ENCODE measurements around the gene AP2M1.
A peak's percentile ranks its signal among the peaks of the same experiment; 100 is the strongest.
"Not testable (repeated sequence)": the region's sequence is repeated elsewhere in the genome, so short reads cannot be mapped to it uniquely, and the experiment has no call there.

AP2M1 gene

DNA sequence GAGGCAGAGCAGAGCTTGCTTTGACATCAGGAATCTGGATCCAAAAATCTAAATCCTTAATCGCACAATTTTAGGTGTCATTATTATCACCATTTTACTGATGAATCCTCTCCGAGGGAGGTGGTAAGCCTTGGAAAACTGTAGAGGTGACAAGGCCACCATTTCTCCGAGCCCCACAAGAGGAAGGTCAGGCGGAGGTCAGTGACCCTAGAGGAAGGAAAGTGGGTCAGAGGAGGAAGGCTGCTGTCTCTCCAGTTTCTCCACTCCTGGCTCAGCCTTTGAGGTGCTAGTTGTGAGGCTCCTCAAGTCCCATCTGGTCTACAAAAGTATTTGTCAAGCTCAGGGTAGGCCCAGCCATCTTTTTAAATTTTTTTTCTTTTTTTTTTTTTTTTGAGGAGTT lies 16.3 kb upstream of the AP2M1 start:
- no peak for FAIRE-seq

- FAIRE-seq = no peak
These were observed 14.2 kb upstream of the AP2M1 start for GRCh38 chr3:184160456-184160855.

- not testable (repeated sequence) for FAIRE-seq
These were observed 12.0 kb upstream of the AP2M1 start for GRCh38 chr3:184162571-184163070.

GRCh38 chr3:184164648-184165330 lies 9.9 kb upstream of the AP2M1 start:
- FAIRE-seq = no peak

- no peak for FAIRE-seq
These were observed 9.1 kb upstream of the AP2M1 start for GRCh38 chr3:184165543-184165942.

- no peak for FAIRE-seq
These were observed 8.0 kb upstream of the AP2M1 start for GRCh38 chr3:184166671-184167070.

GRCh38 chr3:184167786-184168185 lies 6.9 kb upstream of the AP2M1 start:
- FAIRE-seq = no peak

- no peak for FAIRE-seq
These were observed 6.1 kb upstream of the AP2M1 start for GRCh38 chr3:184168363-184169120.

GRCh38 chr3:184169896-184170875 lies 4.5 kb upstream of the AP2M1 start:
- FAIRE-seq = no peak

- no peak for FAIRE-seq
These were observed 3.1 kb upstream of the AP2M1 start for GRCh38 chr3:184171562-184171961.

GRCh38 chr3:184172681-184173373 lies 1.8 kb upstream of the AP2M1 start:
- no peak for FAIRE-seq

DNA sequence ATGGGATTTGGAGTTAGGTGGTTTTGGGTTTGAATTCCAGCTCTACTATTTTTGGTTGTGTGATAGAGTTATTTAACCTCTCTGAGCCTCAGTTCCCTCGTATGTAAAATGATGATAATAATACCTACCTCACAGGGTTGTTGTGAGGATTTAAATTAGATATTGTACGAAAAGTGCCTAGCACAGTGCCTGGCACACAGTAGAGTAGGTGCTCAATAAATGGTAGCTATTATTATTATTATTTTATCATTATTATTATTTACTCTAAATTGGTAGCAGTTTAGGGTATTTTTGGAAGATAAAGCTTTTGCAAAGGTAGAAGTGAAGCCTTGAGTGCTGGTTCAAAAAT lies 1.3 kb upstream of the AP2M1 start:
- no peak for FAIRE-seq

- peak; percentile 94 for FAIRE-seq
These were observed 390 bp upstream of the AP2M1 start for GRCh38 chr3:184174284-184174645.

GRCh38 chr3:184175506-184175905 lies 851 bp downstream of the AP2M1 start:
- no peak for FAIRE-seq

- no peak for FAIRE-seq
These were observed 1.3 kb downstream of the AP2M1 start for GRCh38 chr3:184175981-184176376.

DNA sequence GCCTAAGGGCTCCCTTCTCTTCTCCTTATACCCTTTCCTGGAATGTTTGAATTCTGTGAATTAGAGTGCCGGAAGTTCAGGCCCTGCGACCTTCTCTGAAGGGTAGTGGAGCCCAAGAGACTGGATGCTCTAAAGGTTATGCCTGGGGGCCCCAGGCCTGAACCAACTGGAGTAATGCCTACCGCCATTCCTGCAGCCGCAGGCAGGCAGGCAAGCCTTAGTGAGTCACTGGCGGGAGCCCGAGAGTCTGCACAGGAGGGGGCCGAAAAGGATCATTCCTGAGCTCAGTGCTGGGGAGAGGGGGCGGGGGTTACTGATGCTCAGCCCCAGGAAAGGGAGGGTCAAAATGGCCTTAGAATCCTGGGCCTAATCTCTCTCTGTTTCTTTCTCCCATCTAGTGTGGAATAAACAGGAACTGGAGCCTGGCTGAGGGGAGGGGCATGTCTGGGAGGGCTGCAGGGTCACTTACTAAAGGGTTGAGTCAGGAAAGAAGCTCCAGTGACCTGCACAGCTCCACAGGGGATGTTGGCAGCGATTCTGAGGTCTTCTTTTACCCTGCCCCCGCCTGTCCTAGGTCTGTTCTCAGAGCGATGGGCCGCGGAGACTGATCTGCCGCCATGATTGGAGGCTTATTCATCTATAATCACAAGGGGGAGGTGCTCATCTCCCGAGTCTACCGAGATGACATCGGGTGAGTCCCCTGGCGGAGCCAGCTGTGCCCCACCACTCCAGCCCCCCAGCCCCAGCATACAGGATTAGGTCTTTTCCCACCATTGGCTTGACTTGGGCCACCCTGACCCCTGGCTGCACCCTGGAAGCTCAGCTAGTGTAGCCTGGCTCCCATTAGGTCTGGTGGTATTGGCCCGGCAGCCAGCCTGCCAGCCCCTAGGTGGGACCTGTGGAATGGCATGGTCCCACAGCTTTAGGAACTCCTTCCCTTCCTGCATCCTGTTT lies 2.0 kb downstream of the AP2M1 start:
- FAIRE-seq = no peak

DNA sequence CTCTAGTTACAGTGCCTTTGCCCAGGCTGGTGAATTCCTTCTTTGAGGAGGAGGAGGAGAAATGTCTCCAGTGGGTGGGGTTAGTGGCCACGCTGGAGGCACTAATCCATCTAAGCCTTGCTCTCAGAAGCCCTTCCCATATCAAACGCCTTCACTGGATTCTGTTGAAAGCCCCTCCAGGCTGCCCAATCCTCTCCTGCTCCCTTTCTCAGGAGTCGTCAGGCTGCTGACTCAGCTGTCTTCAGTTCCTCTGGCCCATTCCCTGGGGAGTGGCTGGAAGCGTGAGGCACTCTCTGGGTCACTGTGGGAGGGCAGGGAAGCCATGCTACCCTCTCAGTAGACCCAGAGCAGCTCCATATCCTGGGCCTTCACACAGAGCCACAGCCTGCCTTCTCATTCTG lies 2.7 kb downstream of the AP2M1 start:
- FAIRE-seq = no peak

DNA sequence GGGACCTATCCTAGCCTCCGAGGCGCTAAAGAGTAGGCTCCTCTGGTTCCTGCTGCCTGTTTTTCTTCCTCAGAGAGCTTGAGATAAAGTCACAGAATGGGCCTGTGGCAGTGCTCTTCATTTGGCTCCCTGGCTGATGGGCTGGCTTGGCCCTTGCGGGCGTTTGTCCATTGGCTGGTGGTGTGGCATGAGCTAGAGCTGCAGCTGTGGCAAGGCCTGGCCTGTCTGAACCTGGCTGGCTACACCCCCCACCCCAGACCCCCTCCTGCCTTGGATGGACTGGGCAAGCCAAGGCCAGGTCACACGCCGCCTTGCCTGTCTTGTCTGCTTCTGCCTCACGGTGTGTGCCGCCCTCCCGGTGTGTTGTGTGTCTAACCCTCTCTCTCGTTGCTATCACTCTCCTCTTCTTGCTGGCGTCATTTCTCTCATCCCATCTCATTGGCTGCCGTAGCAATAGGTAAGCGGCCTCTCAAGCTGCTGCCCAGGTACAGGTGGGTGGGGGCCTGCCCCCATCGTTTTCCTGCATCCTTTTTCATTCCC lies 3.2 kb downstream of the AP2M1 start:
- FAIRE-seq = no peak

DNA sequence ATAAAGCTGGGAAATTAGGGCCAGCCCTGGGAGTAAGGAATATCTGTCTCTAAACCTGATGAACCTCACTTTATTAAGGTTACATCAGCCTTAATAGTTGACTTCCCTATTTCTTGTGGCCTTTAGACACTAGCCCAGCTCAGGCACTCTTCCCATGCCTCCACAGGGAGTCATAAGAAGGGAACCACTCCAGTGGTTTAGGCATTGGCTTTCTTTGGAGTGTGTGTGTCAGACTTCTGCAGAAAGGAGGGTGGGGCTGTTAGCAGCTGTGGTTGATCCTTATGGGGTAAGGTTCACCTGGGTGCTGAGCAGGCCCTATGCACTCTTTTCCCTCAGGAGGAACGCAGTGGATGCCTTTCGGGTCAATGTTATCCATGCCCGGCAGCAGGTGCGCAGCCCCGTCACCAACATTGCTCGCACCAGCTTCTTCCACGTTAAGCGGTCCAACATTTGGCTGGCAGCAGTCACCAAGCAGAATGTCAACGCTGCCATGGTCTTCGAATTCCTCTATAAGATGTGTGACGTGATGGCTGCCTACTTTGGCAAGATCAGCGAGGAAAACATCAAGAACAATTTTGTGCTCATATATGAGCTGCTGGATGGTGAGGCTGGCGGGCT lies 4.0 kb downstream of the AP2M1 start:
- no peak for FAIRE-seq

DNA sequence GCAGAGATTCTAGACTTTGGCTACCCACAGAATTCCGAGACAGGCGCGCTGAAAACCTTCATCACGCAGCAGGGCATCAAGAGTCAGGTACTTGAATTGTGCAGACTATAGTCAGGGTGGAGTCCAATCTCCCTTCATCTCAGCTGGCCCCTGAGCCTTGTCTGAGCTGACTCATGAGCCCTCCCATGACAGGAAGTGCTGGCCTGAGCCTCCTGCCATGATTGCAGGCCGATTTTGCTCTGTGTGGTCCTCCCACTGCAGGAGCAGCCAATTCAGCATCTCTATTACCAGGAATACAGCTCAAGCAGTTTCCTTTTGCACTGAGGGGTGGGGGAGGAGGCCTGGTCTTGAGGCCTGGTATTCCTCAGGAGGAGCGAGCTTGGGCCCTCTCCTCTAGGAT lies 5.5 kb downstream of the AP2M1 start:
- no peak for FAIRE-seq

GRCh38 chr3:184181596-184181995 lies 6.9 kb downstream of the AP2M1 start:
- no peak for FAIRE-seq
